Uterus (tissue), 2 donors: ENCODE measurements around the gene C19orf67.

Source experiments
- POLR2A ChIP-seq, 2 donors: fragments of 450-650 bp; IDR thresholded peaks; one replicate each; pipeline ENCODE4 v1.6.1; 2016; ENCODE audit warnings: antibody characterized with exemption in 2 of 2, mild to moderate bottlenecking in 1 of 2, moderate library complexity in 1 of 2
- TF ChIP-seq, protein P1 (sequence below), 4 experiments: fragments of 200-600 bp in 2 of 4; fragments of 450-650 bp in 2 of 4; sonication (generic) in 2 of 4; IDR thresholded peaks; one replicate each; pipeline ENCODE4 v1.5.1; 2016 to 2019; ENCODE audit warnings: antibody characterized with exemption in 4 of 4, mild to moderate bottlenecking in 2 of 4, moderate library complexity in 1 of 4

- TF ChIP-seq POLR2A (IDR thresholded peaks at IDR 0.05) = no peak
- TF ChIP-seq, protein P1, sequence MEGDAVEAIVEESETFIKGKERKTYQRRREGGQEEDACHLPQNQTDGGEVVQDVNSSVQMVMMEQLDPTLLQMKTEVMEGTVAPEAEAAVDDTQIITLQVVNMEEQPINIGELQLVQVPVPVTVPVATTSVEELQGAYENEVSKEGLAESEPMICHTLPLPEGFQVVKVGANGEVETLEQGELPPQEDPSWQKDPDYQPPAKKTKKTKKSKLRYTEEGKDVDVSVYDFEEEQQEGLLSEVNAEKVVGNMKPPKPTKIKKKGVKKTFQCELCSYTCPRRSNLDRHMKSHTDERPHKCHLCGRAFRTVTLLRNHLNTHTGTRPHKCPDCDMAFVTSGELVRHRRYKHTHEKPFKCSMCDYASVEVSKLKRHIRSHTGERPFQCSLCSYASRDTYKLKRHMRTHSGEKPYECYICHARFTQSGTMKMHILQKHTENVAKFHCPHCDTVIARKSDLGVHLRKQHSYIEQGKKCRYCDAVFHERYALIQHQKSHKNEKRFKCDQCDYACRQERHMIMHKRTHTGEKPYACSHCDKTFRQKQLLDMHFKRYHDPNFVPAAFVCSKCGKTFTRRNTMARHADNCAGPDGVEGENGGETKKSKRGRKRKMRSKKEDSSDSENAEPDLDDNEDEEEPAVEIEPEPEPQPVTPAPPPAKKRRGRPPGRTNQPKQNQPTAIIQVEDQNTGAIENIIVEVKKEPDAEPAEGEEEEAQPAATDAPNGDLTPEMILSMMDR (IDR thresholded peaks at IDR 0.05) = no peak
Measured at GRCh38 chr19:14081797-14082674, 3.5 kb downstream of the C19orf67 start.
